ENCODE results near the gene ATRAID. TPM values are rescaled to one million over a fixed set of nuclear protein-coding genes. Genes with fewer than 3 reads are reported as not detected.

The ATRAID gene
- total RNA-seq, 1 experiment from 2014 or later, result 108 TPM

- Histone ChIP-seq H3K4me1 (ENCODE audit: insufficient read depth, low read length) (no peaks in the 10 kb centered on the region), H3K4me2 (ENCODE audit: insufficient read depth, insufficient read length, low read length) (no peak overlapping the region)
- no CpG with 5 or more reads among the region's 10 CpGs for WGBS (ENCODE audit: extremely low coverage, insufficient read length, low lambda C conversion rate)
These were observed 33.3 kb downstream of the ATRAID start for GRCh38 chr2:27245116-27245515.

More at GRCh38 chr2:27245116-27245515, 33.3 kb downstream of the ATRAID start:
- Histone ChIP-seq H3K9ac (ENCODE audit: extremely low read depth, insufficient read length, low read length) (no peak overlapping the region), H3T11ph (ENCODE audit: low read length) (no peak overlapping the region), H4K91ac (ENCODE audit: insufficient read length, low read depth, low read length) (no peak overlapping the region), H2BK120ac (ENCODE audit: low read depth, low read length, poor library complexity, severe bottlenecking) (no peak overlapping the region), H3K79me2 (ENCODE audit: insufficient read depth, low read length) (no peaks in the 10 kb centered on the region), H2BK15ac (ENCODE audit: low read depth, low read length) (no peak overlapping the region), H2BK5ac (ENCODE audit: insufficient read length, low read length) (no peak overlapping the region), H4K20me1 (ENCODE audit: control insufficient read depth, insufficient read depth, insufficient read length) (no peaks in the 10 kb centered on the region), H3K18ac (ENCODE audit: insufficient read length, low read depth, low read length) (no peak overlapping the region), H2BK12ac (ENCODE audit: insufficient read length, low read depth, low read length) (no peak overlapping the region), H3K14ac (ENCODE audit: insufficient read depth, low read length) (no peak overlapping the region), H3K27me3 (ENCODE audit: insufficient read depth, low read length) (no peaks in the 10 kb centered on the region), H3K23me2 (ENCODE audit: insufficient read length, low read depth, low read length, poor library complexity, severe bottlenecking) (no peaks in the 10 kb centered on the region), H4K8ac (replicated peaks; ENCODE audit: insufficient read length, low read depth, low read length) (no peak overlapping the region), H3K27ac (ENCODE audit: insufficient read length, low read depth, low read length) (no peak overlapping the region), H3K56ac (ENCODE audit: insufficient read length, low read depth, low read length) (no peak overlapping the region), H2BK20ac (ENCODE audit: low read depth, low read length, poor library complexity, severe bottlenecking) (no peak overlapping the region), H4K5ac (ENCODE audit: insufficient read length, low read depth, low read length) (no peak overlapping the region), H3K4ac (ENCODE audit: low read depth, low read length) (no peak overlapping the region), H2AK5ac (ENCODE audit: insufficient read length, low read length) (no peak overlapping the region), H3K9me3 (ENCODE audit: control insufficient read depth, low read depth, low read length) (no peaks in the 10 kb centered on the region), H3K79me1 (ENCODE audit: insufficient read depth, low read depth, low read length, poor library complexity, severe bottlenecking) (no peaks in the 10 kb centered on the region), H2AFZ (ENCODE audit: low read length) (no peak overlapping the region), H3K23ac (ENCODE audit: insufficient read length, low read depth, low read length) (no peak overlapping the region)
- peak overlapping the region in 1 of 3 experiments; percentile 81; a peak in 3 of 7 replicates for H3K27ac Mint-ChIP-seq
- H3K4me1 Mint-ChIP-seq, result no peaks in the 10 kb centered on the region
- H3K9me3 Mint-ChIP-seq, result no peaks in the 10 kb centered on the region
- H3K27me3 Mint-ChIP-seq (ENCODE audit: low read depth), result peaks cover 14% of the 10 kb centered on the region
- no peak overlapping the region for H3K4me3 Mint-ChIP-seq
- no peak for DNase-seq
- H3K36me3 Mint-ChIP-seq (ENCODE audit: insufficient read depth in 1 of 3, low read depth in 3 of 3), result peaks cover 27 to 51% (median 43%) of the 10 kb centered on the region in 3 experiments
- TF ChIP-seq CTCF (conservative IDR thresholded peaks at IDR 0.05), result no peak
